ENCODE results near the gene NF1. TPM values are rescaled to one million over a fixed set of nuclear protein-coding genes. Genes with fewer than 3 reads are reported as not detected.
"Not testable (repeated sequence)": the region's sequence is repeated elsewhere in the genome, so short reads cannot be mapped to it uniquely, and the experiment has no call there.

The NF1 gene, protein sequence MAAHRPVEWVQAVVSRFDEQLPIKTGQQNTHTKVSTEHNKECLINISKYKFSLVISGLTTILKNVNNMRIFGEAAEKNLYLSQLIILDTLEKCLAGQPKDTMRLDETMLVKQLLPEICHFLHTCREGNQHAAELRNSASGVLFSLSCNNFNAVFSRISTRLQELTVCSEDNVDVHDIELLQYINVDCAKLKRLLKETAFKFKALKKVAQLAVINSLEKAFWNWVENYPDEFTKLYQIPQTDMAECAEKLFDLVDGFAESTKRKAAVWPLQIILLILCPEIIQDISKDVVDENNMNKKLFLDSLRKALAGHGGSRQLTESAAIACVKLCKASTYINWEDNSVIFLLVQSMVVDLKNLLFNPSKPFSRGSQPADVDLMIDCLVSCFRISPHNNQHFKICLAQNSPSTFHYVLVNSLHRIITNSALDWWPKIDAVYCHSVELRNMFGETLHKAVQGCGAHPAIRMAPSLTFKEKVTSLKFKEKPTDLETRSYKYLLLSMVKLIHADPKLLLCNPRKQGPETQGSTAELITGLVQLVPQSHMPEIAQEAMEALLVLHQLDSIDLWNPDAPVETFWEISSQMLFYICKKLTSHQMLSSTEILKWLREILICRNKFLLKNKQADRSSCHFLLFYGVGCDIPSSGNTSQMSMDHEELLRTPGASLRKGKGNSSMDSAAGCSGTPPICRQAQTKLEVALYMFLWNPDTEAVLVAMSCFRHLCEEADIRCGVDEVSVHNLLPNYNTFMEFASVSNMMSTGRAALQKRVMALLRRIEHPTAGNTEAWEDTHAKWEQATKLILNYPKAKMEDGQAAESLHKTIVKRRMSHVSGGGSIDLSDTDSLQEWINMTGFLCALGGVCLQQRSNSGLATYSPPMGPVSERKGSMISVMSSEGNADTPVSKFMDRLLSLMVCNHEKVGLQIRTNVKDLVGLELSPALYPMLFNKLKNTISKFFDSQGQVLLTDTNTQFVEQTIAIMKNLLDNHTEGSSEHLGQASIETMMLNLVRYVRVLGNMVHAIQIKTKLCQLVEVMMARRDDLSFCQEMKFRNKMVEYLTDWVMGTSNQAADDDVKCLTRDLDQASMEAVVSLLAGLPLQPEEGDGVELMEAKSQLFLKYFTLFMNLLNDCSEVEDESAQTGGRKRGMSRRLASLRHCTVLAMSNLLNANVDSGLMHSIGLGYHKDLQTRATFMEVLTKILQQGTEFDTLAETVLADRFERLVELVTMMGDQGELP (N-terminal part only)
- total RNA-seq (2014; rRNA removed): 16.4 and 27.4 TPM in 2 replicates
- percentile 79 among the genes with signal in this experiment for Bru-seq, nascent RNA
- BruChase-seq, experiment 1, labeled RNA remaining after a 6-hour chase: percentile 75 among the genes with signal in this experiment
- percentile 79 among the genes with signal in this experiment for BruChase-seq, experiment 2, labeled RNA remaining after a 2-hour chase
- long read RNA-seq, partial matches to known transcripts: 2 of 9 reads
- long read RNA-seq, other reads (novel, unspliced or antisense): 7 of 9 reads

DNA sequence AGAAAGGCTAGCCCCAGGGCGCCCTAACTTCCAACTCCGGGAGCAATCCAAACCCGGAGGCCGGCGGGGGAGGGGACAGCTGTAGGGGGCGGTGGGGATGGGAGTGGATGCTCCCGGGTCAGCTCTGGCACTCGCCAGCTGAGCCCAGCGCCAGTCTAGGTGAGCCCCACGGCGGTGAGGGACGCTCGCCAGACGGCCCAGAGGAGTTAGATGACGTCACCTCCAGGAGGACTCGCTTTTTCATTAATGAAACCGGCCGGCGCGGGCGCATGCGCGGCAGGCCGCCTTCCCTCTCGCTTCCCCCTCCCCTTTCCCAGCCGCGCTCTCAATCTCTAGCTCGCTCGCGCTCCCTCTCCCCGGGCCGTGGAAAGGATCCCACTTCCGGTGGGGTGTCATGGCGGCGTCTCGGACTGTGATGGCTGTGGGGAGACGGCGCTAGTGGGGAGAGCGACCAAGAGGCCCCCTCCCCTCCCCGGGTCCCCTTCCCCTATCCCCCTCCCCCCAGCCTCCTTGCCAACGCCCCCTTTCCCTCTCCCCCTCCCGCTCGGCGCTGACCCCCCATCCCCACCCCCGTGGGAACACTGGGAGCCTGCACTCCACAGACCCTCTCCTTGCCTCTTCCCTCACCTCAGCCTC, at the start of gene NF1:
Gene NF1, plus strand, starts transcription at position 378 of the 636 bp plus-strand sequence. CDS start 333 bp downstream, outside the sequence.
- H2AFZ ChIP-seq (ENCODE audit: low read length): peak within 1 kb of the TSS; percentile 87
- BruUV-seq (replicated peaks): no TSS peak
- POLR2A ChIA-PET (ENCODE audit: unreplicated experiment): interaction anchor here (0.6 kb wide), 2 partner anchors 14 to 64 kb away, joined by 3 to 5 read pairs; no protein-coding TSS in a partner anchor

DNA sequence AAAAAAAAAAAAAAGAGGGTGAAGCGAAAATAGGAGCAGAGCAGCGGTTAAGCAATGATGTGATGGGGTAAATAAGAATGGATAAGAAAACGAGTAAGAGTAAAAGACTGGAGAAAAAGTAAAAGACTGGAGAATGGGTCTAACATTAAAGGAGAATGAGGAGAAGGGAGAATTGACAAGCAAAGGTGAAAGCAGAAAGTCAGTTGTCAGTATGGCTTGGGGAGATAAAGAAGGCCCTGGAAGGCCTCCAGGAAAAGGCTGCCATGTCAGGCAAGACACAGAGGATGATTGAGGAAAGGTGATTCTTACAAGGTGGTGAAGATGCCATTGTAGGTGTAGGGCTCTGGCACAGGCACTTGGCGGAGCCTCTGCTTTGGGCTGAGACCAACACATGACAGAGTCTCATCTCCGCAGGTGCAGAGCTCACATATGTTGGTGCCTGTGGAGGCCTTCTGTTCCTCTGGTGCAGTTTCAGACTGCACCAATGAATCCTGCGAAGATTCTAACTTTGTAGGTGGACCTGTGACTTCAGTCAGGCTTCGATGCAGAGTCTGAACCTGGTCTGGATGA, 47.8 kb upstream of the NF1 start:
- H3K4me3 ChIP-seq (ENCODE audit: low read length); H3K4me2 ChIP-seq (ENCODE audit: low read length); H3K9me2 ChIP-seq (replicated peaks; ENCODE audit: low read length); H3K9me3 ChIP-seq (ENCODE audit: low read length); H3K4me1 ChIP-seq (ENCODE audit: insufficient read depth, low read length); H4K20me1 ChIP-seq (ENCODE audit: low read length); H2AFZ ChIP-seq (ENCODE audit: low read length); BruUV-seq (replicated peaks); intact Hi-C loops (cut with micrococcal nuclease); H3K36me3 ChIP-seq (ENCODE audit: low read depth, low read length); DNase-seq; H3K9ac ChIP-seq (ENCODE audit: low read length); H3K27me3 ChIP-seq (ENCODE audit: low read length); H3K79me2 ChIP-seq (ENCODE audit: low read length); CTCF ChIA-PET; ATAC-seq; H3F3A ChIP-seq (ENCODE audit: low read length, unreplicated experiment); H3K27ac ChIP-seq (ENCODE audit: low read length); POLR2A ChIA-PET (ENCODE audit: unreplicated experiment): not testable (repeated sequence)

More for the DNA sequence above, at the start of gene NF1:
- peak; percentile 74 for ATAC-seq
- CTCF ChIA-PET: interaction anchor here (0.5 kb wide), 1 partner anchor 30 kb away, joined by 9 read pairs; no protein-coding TSS in a partner anchor
- TF ChIP-seq EZH2 (IDR thresholded peaks at IDR 0.05; ENCODE audit: low read length, unreplicated experiment) (no peak), EZH2phosphoT487 (IDR thresholded peaks at IDR 0.05; ENCODE audit: borderline replicate concordance, low read length) (no peak)
- TF ChIP-seq, protein P1, sequence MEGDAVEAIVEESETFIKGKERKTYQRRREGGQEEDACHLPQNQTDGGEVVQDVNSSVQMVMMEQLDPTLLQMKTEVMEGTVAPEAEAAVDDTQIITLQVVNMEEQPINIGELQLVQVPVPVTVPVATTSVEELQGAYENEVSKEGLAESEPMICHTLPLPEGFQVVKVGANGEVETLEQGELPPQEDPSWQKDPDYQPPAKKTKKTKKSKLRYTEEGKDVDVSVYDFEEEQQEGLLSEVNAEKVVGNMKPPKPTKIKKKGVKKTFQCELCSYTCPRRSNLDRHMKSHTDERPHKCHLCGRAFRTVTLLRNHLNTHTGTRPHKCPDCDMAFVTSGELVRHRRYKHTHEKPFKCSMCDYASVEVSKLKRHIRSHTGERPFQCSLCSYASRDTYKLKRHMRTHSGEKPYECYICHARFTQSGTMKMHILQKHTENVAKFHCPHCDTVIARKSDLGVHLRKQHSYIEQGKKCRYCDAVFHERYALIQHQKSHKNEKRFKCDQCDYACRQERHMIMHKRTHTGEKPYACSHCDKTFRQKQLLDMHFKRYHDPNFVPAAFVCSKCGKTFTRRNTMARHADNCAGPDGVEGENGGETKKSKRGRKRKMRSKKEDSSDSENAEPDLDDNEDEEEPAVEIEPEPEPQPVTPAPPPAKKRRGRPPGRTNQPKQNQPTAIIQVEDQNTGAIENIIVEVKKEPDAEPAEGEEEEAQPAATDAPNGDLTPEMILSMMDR (conservative IDR thresholded peaks at IDR 0.05; ENCODE audit: low read depth, low read length): no peak
- H3K27ac ChIP-seq (ENCODE audit: low read length): peak within 1 kb of the TSS; percentile 44
- H3K36me3 ChIP-seq (ENCODE audit: low read depth, low read length): no peaks in the 10 kb centered on the region
- H3K4me1 ChIP-seq (ENCODE audit: insufficient read depth, low read length): peaks cover 8% of the 10 kb centered on the region; the same call in 1 of the 2 replicates
- no peaks in the 10 kb centered on the region for H3K27me3 ChIP-seq (ENCODE audit: low read length)
- 0 out of 2 replicates have a peak, but pooled peaks cover 6% of the 10 kb centered on the region for H4K20me1 ChIP-seq (ENCODE audit: low read length)
- H3K9me3 ChIP-seq (ENCODE audit: low read length): no peaks in the 10 kb centered on the region
- peak within 1 kb of the TSS; percentile 80 for H3K9ac ChIP-seq (ENCODE audit: low read length)
- peak within 1 kb of the TSS; percentile 84 for H3K4me3 ChIP-seq (ENCODE audit: low read length)
- intact Hi-C loops (cut with micrococcal nuclease): no loop called here
- H3K4me2 ChIP-seq (ENCODE audit: low read length): peak within 1 kb of the TSS; percentile 90
- peaks cover 44% of the 10 kb centered on the region for H3K79me2 ChIP-seq (ENCODE audit: low read length)
- DNase-seq: peak; percentile 87
- H3F3A ChIP-seq (ENCODE audit: low read length, unreplicated experiment): no peaks in the 10 kb centered on the region
- no peaks in the 10 kb centered on the region for H3K9me2 ChIP-seq (replicated peaks; ENCODE audit: low read length)

Data from PC-3 (cell line).